MM.1S (cell line): Measurements from ENCODE around the gene C1orf21.

Experiments used
- DNase-seq: peaks from one replicate; pipeline ENCODE4 v3.0.0-alpha.2; 2015
- H2AFZ ChIP-seq: fragments of 300-600 bp; sonication (generic); 2 replicates; pipeline ENCODE4 v1.6.0; 2016; ENCODE audit warnings: antibody characterized with exemption, low read length
- H3F3A ChIP-seq: fragments of 300-600 bp; sonication (generic); 2 replicates; pipeline ENCODE4 v1.6.1; 2016; ENCODE audit warnings: mild to moderate bottlenecking, antibody characterized with exemption, low read length, moderate library complexity, mixed read lengths; ENCODE audit not compliant: insufficient read depth
- H3K27ac ChIP-seq: fragments of 300-600 bp; sonication (generic); 2 replicates; pipeline ENCODE4 v1.5.1; 2016; ENCODE audit warnings: mild to moderate bottlenecking, low read length
- H3K27me3 ChIP-seq: fragments of 300-600 bp; sonication (generic); replicated peaks from 2 replicates; pipeline ENCODE4 v1.6.0; 2016; ENCODE audit warnings: low read length; ENCODE audit not compliant: insufficient read depth
- H3K36me3 ChIP-seq: fragments of 300-600 bp; sonication (generic); replicated peaks from 2 replicates; pipeline ENCODE4 v1.6.1; 2016; ENCODE audit warnings: mild to moderate bottlenecking, low read length, mixed read lengths; ENCODE audit not compliant: insufficient read depth
- H3K4me1 ChIP-seq: fragments of 300-600 bp; sonication (generic); 2 replicates; pipeline ENCODE4 v1.6.1; 2016; ENCODE audit warnings: low read length, mixed read lengths
- H3K4me2 ChIP-seq: fragments of 300-600 bp; sonication (generic); 2 replicates; pipeline ENCODE4 v1.6.0; 2016; ENCODE audit warnings: low read depth, low read length
- H3K4me3 ChIP-seq: fragments of 300-600 bp; sonication (generic); 2 replicates; pipeline ENCODE4 v1.5.1; 2016; ENCODE audit warnings: low read length, mixed read lengths
- H3K79me2 ChIP-seq: fragments of 300-600 bp; sonication (generic); 2 replicates; pipeline ENCODE4 v1.6.1; 2016; ENCODE audit warnings: mixed run types, low read length, mixed read lengths
- H3K9ac ChIP-seq: fragments of 300-600 bp; sonication (generic); 2 replicates; pipeline ENCODE4 v1.6.1; 2016; ENCODE audit warnings: low read length, mixed read lengths
- H3K9me2 ChIP-seq: fragments of 300-600 bp; sonication (generic); replicated peaks from 2 replicates; pipeline ENCODE4 v1.6.1; 2016; ENCODE audit warnings: mild to moderate bottlenecking, low read length, mixed read lengths; ENCODE audit not compliant: insufficient read depth
- H3K9me3 ChIP-seq: fragments of 300-600 bp; sonication (generic); replicated peaks from 2 replicates; pipeline ENCODE4 v1.6.1; 2016; ENCODE audit warnings: mild to moderate bottlenecking, low read length, mixed read lengths; ENCODE audit not compliant: insufficient read depth
- H4K20me1 ChIP-seq: fragments of 300-600 bp; sonication (generic); 2 replicates; pipeline ENCODE4 v1.6.1; 2016; ENCODE audit warnings: mild to moderate bottlenecking, low read length, moderate library complexity, mixed read lengths; ENCODE audit not compliant: insufficient read depth
- CTCF ChIP-seq: fragments of 300-600 bp; sonication (generic); IDR thresholded peaks from 2 replicates; pipeline ENCODE4 v1.5.1; 2016; ENCODE audit warnings: antibody characterized with exemption, low read length, mixed read lengths
- EZH2 ChIP-seq: fragments of 300-600 bp; sonication (generic); optimal IDR thresholded peaks from 2 replicates; pipeline ENCODE3; 2017; ENCODE audit warnings: low read depth, mild to moderate bottlenecking, antibody characterized with exemption, low read length, mixed read lengths
- EZH2phosphoT487 ChIP-seq: fragments of 300-600 bp; sonication (generic); IDR thresholded peaks from 2 replicates; pipeline ENCODE4 v1.6.1; 2018; ENCODE audit warnings: antibody characterized with exemption, low read length

C1orf21 gene

GRCh38 chr1:184392067-184392466 is 5.2 kb downstream of the C1orf21 start:
- H3K27ac ChIP-seq: no peak overlapping the region
- no peak overlapping the region for H2AFZ ChIP-seq
- H3K27me3 ChIP-seq: no peaks in the 10 kb centered on the region
- no peaks in the 10 kb centered on the region for H3K9me3 ChIP-seq
- no peaks in the 10 kb centered on the region for H3K36me3 ChIP-seq
- H3K4me3 ChIP-seq: no peak overlapping the region
- peaks cover 8% of the 10 kb centered on the region for H3F3A ChIP-seq
- H3K4me2 ChIP-seq: no peak overlapping the region
- TF ChIP-seq EZH2: no peak
- no peak for TF ChIP-seq CTCF
- no peak for TF ChIP-seq EZH2phosphoT487
- no peak for DNase-seq
- no peaks in the 10 kb centered on the region for H3K9me2 ChIP-seq
- H3K79me2 ChIP-seq: peaks cover 93% of the 10 kb centered on the region
- H3K4me1 ChIP-seq: peaks cover 6% of the 10 kb centered on the region; the same call in 1 of the 2 replicates
- H3K9ac ChIP-seq: no peak overlapping the region
- no peaks in the 10 kb centered on the region; the same call in 1 of the 2 replicates for H4K20me1 ChIP-seq

GRCh38 chr1:184392779-184393522 is 6.1 kb downstream of the C1orf21 start:
- no peak for DNase-seq
- H2AFZ ChIP-seq: no peak overlapping the region
- H3K9me3 ChIP-seq: no peaks in the 10 kb centered on the region
- no peaks in the 10 kb centered on the region; the same call in 1 of the 2 replicates for H4K20me1 ChIP-seq
- no peak overlapping the region for H3K4me2 ChIP-seq
- H3K27me3 ChIP-seq: no peaks in the 10 kb centered on the region
- H3K4me1 ChIP-seq: peaks cover 6% of the 10 kb centered on the region; the same call in 1 of the 2 replicates
- H3K36me3 ChIP-seq: no peaks in the 10 kb centered on the region
- H3K27ac ChIP-seq: no peak overlapping the region
- H3K4me3 ChIP-seq: no peak overlapping the region
- H3K9me2 ChIP-seq: no peaks in the 10 kb centered on the region
- TF ChIP-seq EZH2: no peak
- TF ChIP-seq CTCF: no peak
- TF ChIP-seq EZH2phosphoT487: no peak
- H3K9ac ChIP-seq: no peak overlapping the region
- H3K79me2 ChIP-seq: peaks cover 97% of the 10 kb centered on the region
- peaks cover 3% of the 10 kb centered on the region for H3F3A ChIP-seq

- TF ChIP-seq CTCF: no peak
- TF ChIP-seq EZH2: no peak
- TF ChIP-seq EZH2phosphoT487: no peak
- no peaks in the 10 kb centered on the region for H3K36me3 ChIP-seq
- H3K4me2 ChIP-seq: no peak overlapping the region
- H3K9me2 ChIP-seq: no peaks in the 10 kb centered on the region
- no peaks in the 10 kb centered on the region for H3F3A ChIP-seq
- H3K27ac ChIP-seq: no peak overlapping the region
- DNase-seq: no peak
- no peak overlapping the region for H3K9ac ChIP-seq
- H3K79me2 ChIP-seq: peaks cover 97% of the 10 kb centered on the region
- no peaks in the 10 kb centered on the region for H3K9me3 ChIP-seq
- no peak overlapping the region for H3K4me3 ChIP-seq
- H3K27me3 ChIP-seq: no peaks in the 10 kb centered on the region
- H2AFZ ChIP-seq: no peak overlapping the region
- H3K4me1 ChIP-seq: peaks cover under 1% of the 10 kb centered on the region; the same call in 1 of the 2 replicates
- no peaks in the 10 kb centered on the region; the same call in 1 of the 2 replicates for H4K20me1 ChIP-seq
Measured at GRCh38 chr1:184393962-184394361, 7.1 kb downstream of the C1orf21 start.
